ENCODE data around the gene MMP7.

MMP7 gene

GRCh38 chr11:102530558-102530957, at the start of gene MMP7:
TSS of gene MMP7 (minus strand) at chr11:102530747. CDS start at chr11:102530700, 47 bp downstream.
- no peak for DNase-seq

- DNase-seq, result no peak
These were observed 47.2 kb upstream of the MMP7 start for GRCh38 chr11:102577723-102578122.

- DNase-seq, result no peak
These were observed 46.6 kb upstream of the MMP7 start for GRCh38 chr11:102577182-102577581.

- no peak for DNase-seq
These were observed 45.8 kb upstream of the MMP7 start for GRCh38 chr11:102576350-102576749.

- no peak for DNase-seq
These were observed 44.5 kb upstream of the MMP7 start for GRCh38 chr11:102575012-102575411.

- DNase-seq, result peak; percentile 18
These were observed 43.3 kb upstream of the MMP7 start for GRCh38 chr11:102573851-102574250.

GRCh38 chr11:102572554-102573220, 42.1 kb upstream of the MMP7 start:
- no peak for DNase-seq

GRCh38 chr11:102568851-102569250, 38.3 kb upstream of the MMP7 start:
- no peak for DNase-seq

- DNase-seq, result no peak
These were observed 35.6 kb upstream of the MMP7 start for GRCh38 chr11:102566112-102566511.

GRCh38 chr11:102564110-102564509, 33.6 kb upstream of the MMP7 start:
- no peak for DNase-seq

- DNase-seq, result no peak
These were observed 31.1 kb upstream of the MMP7 start for GRCh38 chr11:102561636-102562035.

GRCh38 chr11:102560555-102561011, 30.0 kb upstream of the MMP7 start:
- no peak for DNase-seq

GRCh38 chr11:102559839-102560238, 29.3 kb upstream of the MMP7 start:
- no peak for DNase-seq

GRCh38 chr11:102555091-102555490, 24.5 kb upstream of the MMP7 start:
- no peak for DNase-seq

- DNase-seq, result no peak
These were observed 23.3 kb upstream of the MMP7 start for GRCh38 chr11:102553835-102554282.

- DNase-seq, result no peak
These were observed 22.1 kb upstream of the MMP7 start for GRCh38 chr11:102552447-102553194.

- no peak for DNase-seq
These were observed 21.5 kb upstream of the MMP7 start for GRCh38 chr11:102552020-102552419.

- no peak for DNase-seq
These were observed 20.7 kb upstream of the MMP7 start for GRCh38 chr11:102551169-102551781.

- DNase-seq, result no peak
These were observed 16.4 kb upstream of the MMP7 start for GRCh38 chr11:102546923-102547471.

- no peak for DNase-seq
These were observed 15.9 kb upstream of the MMP7 start for GRCh38 chr11:102546427-102546826.

- DNase-seq, result no peak
These were observed 15.2 kb upstream of the MMP7 start for GRCh38 chr11:102545701-102546100.

GRCh38 chr11:102544594-102544993, 14.0 kb upstream of the MMP7 start:
- DNase-seq, result no peak

GRCh38 chr11:102539567-102539966, 9.0 kb upstream of the MMP7 start:
- no peak for DNase-seq

- DNase-seq, result no peak
These were observed 8.4 kb upstream of the MMP7 start for GRCh38 chr11:102538932-102539331.
